ENCODE measurements around the gene CTDSPL. TPM values are rescaled to one million over a fixed set of nuclear protein-coding genes. Genes with fewer than 3 reads are reported as not detected.

The CTDSPL gene
- total RNA-seq, 3 donors from 2014 or later (not counting 1 experiment from before 2014, with no cell fraction given), result 0.50 to 3.4 (median 1.8) TPM

GRCh38 chr3:37910671-37911400 is 49.2 kb downstream of the CTDSPL start:
- intact Hi-C loops (cut with micrococcal nuclease), result no loop called here
- Mint-ChIP-seq H3K27ac (no peak overlapping the region), H3K4me1 (peaks cover 17 to 20% of the 10 kb centered on the region in 2 donors)

GRCh38 chr3:37912052-37912733 is 50.5 kb downstream of the CTDSPL start:
- DNase-seq (no peak), ATAC-seq (no peak)
- Mint-ChIP-seq H3K4me3 (no peak overlapping the region), H3K4me1 (peaks cover 8 to 11% of the 10 kb centered on the region in 2 donors), H3K27ac (no peak overlapping the region), H3K36me3 (no peaks in the 10 kb centered on the region), H3K9me3 (no peaks in the 10 kb centered on the region), H3K27me3 (ENCODE audit: low read depth in 2 of 2) (peaks cover 3 to 32% of the 10 kb centered on the region in 2 donors)
- Histone ChIP-seq H3K4me1 (ENCODE audit: control insufficient read depth, insufficient read depth, low read length) (peaks cover 7% of the 10 kb centered on the region), H3K4me3 (ENCODE audit: low read length) (no peak overlapping the region), H3K36me3 (ENCODE audit: control insufficient read depth, insufficient read depth, low read length) (no peaks in the 10 kb centered on the region), H3K27ac (ENCODE audit: low read length) (no peak overlapping the region), H3K9me3 (ENCODE audit: control insufficient read depth, insufficient read depth, low read length) (no peaks in the 10 kb centered on the region), H3K27me3 (ENCODE audit: control insufficient read depth, insufficient read depth, low read length) (no peaks in the 10 kb centered on the region)
- intact Hi-C loops (cut with micrococcal nuclease), result no loop called here
- no peak for TF ChIP-seq CTCF (IDR thresholded peaks at IDR 0.05)
- 68% methylated on average over 8 of the region's 9 CpGs for WGBS (ENCODE audit: insufficient coverage)

More at GRCh38 chr3:37910671-37911400, 49.2 kb downstream of the CTDSPL start:
- no peak for DNase-seq
- H3K4me3 Mint-ChIP-seq, result no peak overlapping the region
- Histone ChIP-seq H3K4me3 (ENCODE audit: low read length) (no peak overlapping the region), H3K27ac (ENCODE audit: low read length) (no peak overlapping the region), H3K27me3 (ENCODE audit: control insufficient read depth, insufficient read depth, low read length) (no peaks in the 10 kb centered on the region), H3K36me3 (ENCODE audit: control insufficient read depth, insufficient read depth, low read length) (no peaks in the 10 kb centered on the region), H3K9me3 (ENCODE audit: control insufficient read depth, insufficient read depth, low read length) (no peaks in the 10 kb centered on the region), H3K4me1 (ENCODE audit: control insufficient read depth, insufficient read depth, low read length) (peaks cover 20% of the 10 kb centered on the region)
- 52% methylated on average over 4 of the region's 4 CpGs for WGBS (ENCODE audit: insufficient coverage)
- no peak for ATAC-seq
- TF ChIP-seq CTCF (IDR thresholded peaks at IDR 0.05), result no peak
- H3K9me3 Mint-ChIP-seq, result no peaks in the 10 kb centered on the region
- no peaks in the 10 kb centered on the region for H3K36me3 Mint-ChIP-seq
- peaks cover 2 to 32% of the 10 kb centered on the region in 2 donors for H3K27me3 Mint-ChIP-seq (ENCODE audit: low read depth in 2 of 2)

- ATAC-seq (no peak), DNase-seq (no peak)
- no peak for TF ChIP-seq CTCF (IDR thresholded peaks at IDR 0.05)
- Mint-ChIP-seq H3K27ac (no peak overlapping the region), H3K9me3 (no peaks in the 10 kb centered on the region), H3K4me1 (no peaks in the 10 kb centered on the region), H3K4me3 (no peak overlapping the region), H3K36me3 (no peaks in the 10 kb centered on the region), H3K27me3 (ENCODE audit: low read depth in 2 of 2) (peaks cover 3 to 32% of the 10 kb centered on the region in 2 donors)
- Histone ChIP-seq H3K4me3 (ENCODE audit: low read length) (no peak overlapping the region), H3K27me3 (ENCODE audit: control insufficient read depth, insufficient read depth, low read length) (no peaks in the 10 kb centered on the region), H3K27ac (ENCODE audit: low read length) (no peak overlapping the region), H3K36me3 (ENCODE audit: control insufficient read depth, insufficient read depth, low read length) (no peaks in the 10 kb centered on the region), H3K4me1 (ENCODE audit: control insufficient read depth, insufficient read depth, low read length) (no peaks in the 10 kb centered on the region), H3K9me3 (ENCODE audit: control insufficient read depth, insufficient read depth, low read length) (no peaks in the 10 kb centered on the region)
- 72% methylated on average over 3 of the region's 4 CpGs for WGBS (ENCODE audit: insufficient coverage)
- intact Hi-C loops (cut with micrococcal nuclease), result no loop called here
Measured at GRCh38 chr3:37913522-37913921, 51.8 kb downstream of the CTDSPL start.
